ENCODE results near the gene TBXA2R.

TBXA2R gene

DNA sequence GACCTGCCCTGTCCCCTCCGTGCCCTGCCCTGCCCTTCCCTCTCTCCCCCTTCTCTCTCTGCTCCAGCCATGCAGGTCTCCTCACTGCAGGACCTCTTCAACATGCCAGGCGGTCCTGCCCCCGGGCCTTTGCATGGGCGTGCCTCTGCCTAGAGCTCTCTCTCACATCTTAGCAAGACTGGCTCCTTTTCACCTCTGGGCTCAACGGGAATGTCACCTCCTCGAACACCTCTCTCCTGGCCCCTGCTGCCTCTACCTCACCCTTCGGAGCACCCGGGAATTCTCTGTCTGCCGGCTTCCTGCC is 54.9 kb downstream of the TBXA2R start:
- no peak for DNase-seq (ENCODE audit: low spot score)

DNA sequence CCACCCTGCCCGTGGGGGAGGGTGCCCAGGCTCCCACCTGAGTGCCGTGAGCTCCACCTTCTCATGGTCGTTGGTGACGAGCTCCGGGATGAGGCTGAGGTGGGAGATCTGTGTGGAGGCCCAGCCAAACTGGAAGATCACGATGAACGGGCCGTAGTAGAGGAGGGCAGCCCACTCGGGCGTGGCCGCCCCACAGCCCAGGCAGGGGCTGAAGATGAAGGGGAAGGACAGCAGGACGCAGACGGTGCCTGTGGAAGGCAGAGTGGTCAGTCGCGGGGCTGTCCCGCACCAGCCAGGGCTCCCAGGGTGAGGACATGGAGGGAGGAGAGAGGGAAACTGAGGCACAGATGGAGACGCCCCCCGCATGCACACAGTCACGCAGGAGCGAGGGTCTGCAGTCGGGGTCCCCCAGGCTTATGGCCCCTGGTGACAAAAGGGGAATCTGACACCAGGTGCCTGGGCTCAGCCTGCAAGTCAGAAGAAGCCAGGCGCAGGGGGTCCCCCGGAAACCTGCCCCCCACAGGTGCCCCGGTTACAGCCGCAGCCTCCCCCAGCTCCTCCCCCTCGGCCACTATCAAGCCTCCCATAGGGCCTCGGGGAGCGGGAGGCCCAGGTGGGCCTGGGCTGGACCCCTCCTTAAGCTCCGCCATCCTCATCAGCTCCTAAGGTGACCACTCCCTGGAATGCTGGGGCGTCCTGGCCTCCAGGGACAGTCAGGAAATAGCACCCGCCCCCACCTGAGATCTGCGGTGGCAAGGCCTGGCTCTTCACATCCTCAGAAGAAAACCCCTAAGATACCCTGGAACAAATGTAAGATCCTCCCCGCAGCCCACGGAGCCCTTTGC is 55.5 kb downstream of the TBXA2R start:
- no peak for DNase-seq (ENCODE audit: low spot score)

DNA sequence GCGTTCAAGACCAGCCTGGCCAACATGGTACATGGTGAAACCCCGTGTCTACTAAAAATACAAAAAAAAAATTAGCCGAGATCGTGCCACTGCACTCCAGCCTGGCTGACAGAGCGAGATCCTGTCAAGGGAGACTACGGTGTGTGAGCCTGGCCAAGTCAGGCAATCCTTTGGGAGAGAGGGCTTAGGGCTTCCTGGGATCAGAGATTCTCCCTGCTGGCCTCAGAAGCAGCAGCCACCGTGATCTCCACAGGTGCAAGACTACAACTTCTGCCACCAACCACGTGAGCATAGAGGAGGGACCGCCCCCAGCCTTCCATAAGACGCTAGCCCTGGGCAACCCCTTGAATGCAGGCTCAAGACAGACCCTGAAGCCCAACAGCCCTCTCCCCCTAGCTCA is 56.9 kb downstream of the TBXA2R start:
- DNase-seq (ENCODE audit: low spot score), result no peak

DNA sequence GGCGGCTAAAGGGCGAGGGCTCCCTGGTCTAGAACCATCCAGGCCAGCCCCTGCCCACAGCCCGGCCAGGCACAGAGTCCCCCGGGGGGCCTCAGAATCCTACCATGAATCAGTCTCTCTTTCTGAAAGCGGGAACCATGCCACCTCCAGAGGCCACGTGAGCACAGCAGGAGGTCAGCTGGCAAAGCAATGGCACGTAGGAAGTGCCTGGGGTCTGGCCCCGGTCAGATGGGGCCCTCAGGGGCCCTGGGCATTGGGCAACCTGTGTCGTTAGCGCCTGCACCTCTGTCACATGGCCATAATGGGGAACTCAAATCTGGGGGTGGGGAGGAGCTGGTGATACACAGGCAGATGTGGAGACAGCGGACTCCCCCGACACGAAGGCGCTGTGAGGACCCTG is 58.1 kb downstream of the TBXA2R start:
- DNase-seq (ENCODE audit: low spot score), result no peak

DNA sequence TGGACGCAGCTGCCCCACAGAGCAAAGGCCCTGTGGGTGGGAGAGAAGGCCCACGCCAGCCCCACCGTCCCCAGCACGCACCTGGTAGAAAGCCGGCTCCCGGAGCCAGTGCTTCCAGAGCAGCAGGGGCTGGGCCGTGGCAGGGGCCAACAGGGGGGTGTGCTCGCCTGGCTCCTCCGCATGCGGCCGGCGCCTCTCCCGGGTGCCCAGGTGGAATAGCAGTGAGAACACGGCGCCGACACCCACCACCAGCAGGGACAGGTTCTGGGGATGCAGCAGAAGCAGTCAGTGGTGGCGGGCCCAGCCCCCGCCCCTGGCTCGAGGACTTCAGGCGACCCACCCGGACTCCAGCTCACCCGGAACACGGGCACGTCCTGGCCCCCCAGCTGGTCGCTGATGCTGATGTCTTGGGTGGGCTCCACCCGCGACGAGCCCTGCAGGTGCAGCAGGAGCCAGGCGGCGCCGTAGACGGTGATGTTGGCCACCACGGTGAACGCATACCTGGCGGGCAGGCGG is 58.9 kb downstream of the TBXA2R start:
- no peak for DNase-seq (ENCODE audit: low spot score)

DNA sequence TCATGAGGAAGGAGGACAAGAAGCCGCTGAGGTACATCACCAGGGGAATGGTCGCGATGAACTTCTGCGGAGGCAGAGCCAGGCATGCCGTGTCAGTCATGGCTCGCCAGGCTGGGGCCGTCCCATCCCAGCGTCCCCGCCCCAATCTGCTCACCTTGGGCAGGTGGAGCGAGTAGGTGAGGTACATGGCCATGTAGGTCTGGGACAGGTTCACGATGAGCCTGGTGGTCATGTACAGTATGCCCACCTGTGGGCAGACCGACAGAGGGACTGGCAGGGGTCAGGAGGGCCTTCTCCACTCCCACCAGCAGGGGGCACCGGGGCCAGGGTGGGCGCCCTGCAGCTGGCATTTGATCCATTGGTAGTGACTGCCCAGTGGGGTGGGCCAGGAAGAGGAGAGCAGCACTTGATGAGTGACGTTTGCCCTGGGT is 59.4 kb downstream of the TBXA2R start:
- peak; percentile 56 for DNase-seq (ENCODE audit: low spot score)

DNA sequence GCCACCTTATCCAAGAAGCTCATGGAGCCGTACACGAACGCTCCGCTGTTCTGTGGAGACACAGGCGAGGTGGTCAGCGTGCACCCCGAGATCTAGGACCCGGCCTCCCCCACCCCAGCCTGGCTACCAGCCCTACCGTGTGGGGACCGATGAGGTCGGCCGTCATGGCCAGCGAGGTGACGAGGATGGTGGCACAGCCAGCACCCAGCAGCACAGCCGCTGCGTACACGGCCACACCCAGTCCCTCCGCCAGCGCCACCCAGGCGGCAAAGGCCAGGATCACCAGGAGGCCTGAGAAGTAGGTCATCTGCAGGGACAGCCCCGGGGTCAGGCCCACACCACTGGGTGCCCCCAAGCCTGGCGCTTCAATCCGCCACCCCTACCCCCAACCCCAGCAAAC is 60.6 kb downstream of the TBXA2R start:
- no peak for DNase-seq (ENCODE audit: low spot score)

DNA sequence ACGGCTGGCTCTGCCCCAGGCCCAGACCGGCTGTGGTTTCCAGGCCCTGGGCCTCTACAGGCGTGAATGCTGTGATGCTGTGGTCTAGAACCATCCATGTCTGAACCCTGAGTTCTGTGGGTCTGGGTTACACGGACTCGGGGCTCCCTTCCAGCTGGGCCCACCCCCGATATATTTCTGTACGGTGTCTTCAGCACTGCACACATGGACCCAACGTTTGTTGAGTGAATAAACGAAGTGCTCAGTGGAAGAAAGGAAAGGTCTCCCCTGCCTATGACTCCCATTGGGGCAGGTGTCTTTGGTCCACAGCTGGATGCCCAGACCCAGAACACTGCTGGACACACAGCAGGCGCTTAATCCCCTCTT is 61.0 kb downstream of the TBXA2R start:
- no peak for DNase-seq (ENCODE audit: low spot score)

DNA sequence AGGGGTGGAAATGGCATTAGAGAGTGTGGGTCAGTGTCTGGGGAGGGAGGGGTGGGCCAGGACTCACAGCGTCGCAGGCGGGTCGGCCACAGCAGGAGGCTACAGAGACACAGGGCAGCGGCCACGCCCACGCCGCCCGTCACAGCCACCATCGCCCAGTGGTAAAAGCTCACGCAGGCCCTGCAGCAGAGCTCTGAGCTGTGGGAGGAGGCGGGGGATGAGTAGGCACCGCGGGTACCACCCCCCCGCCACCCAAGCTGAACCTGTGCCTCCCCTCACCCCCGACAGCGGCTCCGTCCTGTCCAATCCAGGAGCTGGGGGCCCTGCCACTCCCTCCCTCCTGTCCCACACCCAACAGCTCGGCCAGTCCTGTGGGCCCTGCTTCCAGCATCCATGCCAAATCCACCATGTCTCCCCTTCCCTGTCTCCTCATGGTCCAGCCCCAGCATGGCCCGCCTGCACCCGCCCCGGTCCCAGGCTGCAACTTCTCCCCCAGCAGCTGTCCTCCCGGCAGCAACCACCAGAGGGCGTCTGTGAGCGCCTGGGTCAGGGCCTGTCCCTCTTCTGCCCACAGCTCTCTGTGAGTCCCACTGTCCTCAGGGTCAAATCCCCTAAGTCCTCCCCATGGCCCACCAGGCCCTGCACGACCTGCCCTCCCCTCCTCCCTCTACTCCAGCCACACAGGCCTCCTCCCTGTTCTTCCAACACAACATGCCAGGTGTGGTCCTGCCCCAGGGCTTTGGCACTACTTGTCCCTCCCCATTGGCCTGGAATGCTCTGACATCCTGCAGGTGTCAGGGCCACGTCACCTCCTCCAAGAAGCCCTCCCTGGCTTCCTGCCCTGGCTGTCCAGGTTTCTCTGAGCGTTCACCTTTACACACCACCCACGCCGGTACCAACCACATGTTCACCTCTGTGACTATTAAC is 61.7 kb downstream of the TBXA2R start:
- peak; percentile 84 for DNase-seq (ENCODE audit: low spot score)
